HCT116 (cell line): Measurements from ENCODE around the gene DPEP3.
"Not testable (repeated sequence)": the region's sequence is repeated elsewhere in the genome, so short reads cannot be mapped to it uniquely, and the experiment has no call there.

Source experiments
- CEBPB ChIP-seq: IDR thresholded peaks from 2 replicates; pipeline ENCODE4 v1.6.1; 2012; ENCODE audit warnings: low read depth
- EGR1 ChIP-seq: IDR thresholded peaks from 2 replicates; pipeline ENCODE4 v1.6.1; 2012; ENCODE audit warnings: low read depth
- EZH2 ChIP-seq: fragments of 200-600 bp; sonication (generic); IDR thresholded peaks from 2 replicates; pipeline ENCODE4 v1.6.1; 2017; ENCODE audit warnings: antibody characterized with exemption, mixed run types
- EZH2phosphoT487 ChIP-seq: fragments of 200-600 bp; IDR thresholded peaks from 2 replicates; pipeline ENCODE4 v1.6.1; 2018; ENCODE audit warnings: antibody characterized with exemption, borderline replicate concordance
- JUND ChIP-seq: IDR thresholded peaks from 2 replicates; pipeline ENCODE4 v1.6.1; 2012
- POLR2A ChIP-seq: IDR thresholded peaks from 2 replicates; pipeline ENCODE4 v1.7.0; 2011; ENCODE audit warnings: borderline replicate concordance; ENCODE audit not compliant: insufficient read depth, insufficient read length; ENCODE audit errors: extremely low read depth
- POLR2AphosphoS5 ChIP-seq: IDR thresholded peaks from 2 replicates; pipeline ENCODE4 v1.6.1; 2011; ENCODE audit warnings: mild to moderate bottlenecking, low read depth, low read length, moderate library complexity
- RAD21 ChIP-seq: IDR thresholded peaks from 2 replicates; pipeline ENCODE4 v1.6.1; 2012; ENCODE audit warnings: low read depth, mild to moderate bottlenecking
- ZNF274 ChIP-seq: fragments of 200-500 bp; sonication (Bioruptor generic); IDR thresholded peaks from 2 replicates; pipeline ENCODE4 v1.6.1; 2014; ENCODE audit warnings: mild to moderate bottlenecking, low read depth, low read length, inconsistent platforms
- TF ChIP-seq, protein P1 (sequence below), 3 experiments: fragments of 200-600 bp in 1 of 3; sonication (generic) in 1 of 3; IDR thresholded peaks in 2 of 3; conservative IDR thresholded peaks in 1 of 3; 2 replicates each; pipeline ENCODE4 v1.5.1; 2012 to 2017; ENCODE audit warnings: low read depth in 2 of 3, low read length in 2 of 3, antibody characterized with exemption in 1 of 3, borderline replicate concordance in 1 of 3, control low read depth in 1 of 3, mild to moderate bottlenecking in 1 of 3, mixed read lengths in 1 of 3, mixed run types in 1 of 3, moderate library complexity in 1 of 3; ENCODE audit not compliant: insufficient read depth in 1 of 3
- TF ChIP-seq, protein P2 (sequence below): IDR thresholded peaks from 2 replicates; pipeline ENCODE4 v1.6.1; 2012; ENCODE audit warnings: low read depth
- TF ChIP-seq, protein P3 (sequence below): IDR thresholded peaks from 2 replicates; pipeline ENCODE4 v1.6.1; 2012
- TF ChIP-seq, protein P4 (sequence below): IDR thresholded peaks from 2 replicates; pipeline ENCODE4 v1.6.1; 2012

DNA sequence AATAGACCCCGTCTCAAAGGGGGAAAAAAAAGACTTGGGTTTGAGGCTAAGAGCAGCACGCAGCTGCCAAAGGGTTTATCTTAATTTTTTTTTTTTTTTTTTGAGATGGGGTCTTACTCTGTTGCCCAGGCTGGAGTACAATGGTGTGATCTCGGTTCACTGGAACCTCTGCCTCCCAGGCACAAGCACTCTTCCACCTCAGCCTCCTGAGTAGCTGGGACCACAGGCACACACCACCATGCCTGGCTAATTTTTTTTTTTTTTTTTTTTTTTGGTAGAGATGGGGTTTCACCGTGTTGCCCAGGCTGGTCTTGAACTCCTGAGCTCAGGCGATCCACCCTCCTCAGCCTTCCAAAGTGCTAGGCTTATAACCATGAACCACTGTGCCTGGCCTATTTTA, 42.6 kb downstream of the DPEP3 start:
- TF ChIP-seq, protein P1, sequence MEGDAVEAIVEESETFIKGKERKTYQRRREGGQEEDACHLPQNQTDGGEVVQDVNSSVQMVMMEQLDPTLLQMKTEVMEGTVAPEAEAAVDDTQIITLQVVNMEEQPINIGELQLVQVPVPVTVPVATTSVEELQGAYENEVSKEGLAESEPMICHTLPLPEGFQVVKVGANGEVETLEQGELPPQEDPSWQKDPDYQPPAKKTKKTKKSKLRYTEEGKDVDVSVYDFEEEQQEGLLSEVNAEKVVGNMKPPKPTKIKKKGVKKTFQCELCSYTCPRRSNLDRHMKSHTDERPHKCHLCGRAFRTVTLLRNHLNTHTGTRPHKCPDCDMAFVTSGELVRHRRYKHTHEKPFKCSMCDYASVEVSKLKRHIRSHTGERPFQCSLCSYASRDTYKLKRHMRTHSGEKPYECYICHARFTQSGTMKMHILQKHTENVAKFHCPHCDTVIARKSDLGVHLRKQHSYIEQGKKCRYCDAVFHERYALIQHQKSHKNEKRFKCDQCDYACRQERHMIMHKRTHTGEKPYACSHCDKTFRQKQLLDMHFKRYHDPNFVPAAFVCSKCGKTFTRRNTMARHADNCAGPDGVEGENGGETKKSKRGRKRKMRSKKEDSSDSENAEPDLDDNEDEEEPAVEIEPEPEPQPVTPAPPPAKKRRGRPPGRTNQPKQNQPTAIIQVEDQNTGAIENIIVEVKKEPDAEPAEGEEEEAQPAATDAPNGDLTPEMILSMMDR (IDR thresholded peaks at IDR 0.05 in 2 of 3, conservative IDR thresholded peaks at IDR 0.05 in 1 of 3; ENCODE audit: borderline replicate concordance in 1 of 3, insufficient read depth in 1 of 3, low read depth in 2 of 3, low read length in 2 of 3): not testable (repeated sequence)
- TF ChIP-seq EZH2, RAD21, POLR2A, POLR2AphosphoS5, ZNF274, EZH2phosphoT487, JUND, EGR1, CEBPB: not testable (repeated sequence)
- TF ChIP-seq, protein P2, sequence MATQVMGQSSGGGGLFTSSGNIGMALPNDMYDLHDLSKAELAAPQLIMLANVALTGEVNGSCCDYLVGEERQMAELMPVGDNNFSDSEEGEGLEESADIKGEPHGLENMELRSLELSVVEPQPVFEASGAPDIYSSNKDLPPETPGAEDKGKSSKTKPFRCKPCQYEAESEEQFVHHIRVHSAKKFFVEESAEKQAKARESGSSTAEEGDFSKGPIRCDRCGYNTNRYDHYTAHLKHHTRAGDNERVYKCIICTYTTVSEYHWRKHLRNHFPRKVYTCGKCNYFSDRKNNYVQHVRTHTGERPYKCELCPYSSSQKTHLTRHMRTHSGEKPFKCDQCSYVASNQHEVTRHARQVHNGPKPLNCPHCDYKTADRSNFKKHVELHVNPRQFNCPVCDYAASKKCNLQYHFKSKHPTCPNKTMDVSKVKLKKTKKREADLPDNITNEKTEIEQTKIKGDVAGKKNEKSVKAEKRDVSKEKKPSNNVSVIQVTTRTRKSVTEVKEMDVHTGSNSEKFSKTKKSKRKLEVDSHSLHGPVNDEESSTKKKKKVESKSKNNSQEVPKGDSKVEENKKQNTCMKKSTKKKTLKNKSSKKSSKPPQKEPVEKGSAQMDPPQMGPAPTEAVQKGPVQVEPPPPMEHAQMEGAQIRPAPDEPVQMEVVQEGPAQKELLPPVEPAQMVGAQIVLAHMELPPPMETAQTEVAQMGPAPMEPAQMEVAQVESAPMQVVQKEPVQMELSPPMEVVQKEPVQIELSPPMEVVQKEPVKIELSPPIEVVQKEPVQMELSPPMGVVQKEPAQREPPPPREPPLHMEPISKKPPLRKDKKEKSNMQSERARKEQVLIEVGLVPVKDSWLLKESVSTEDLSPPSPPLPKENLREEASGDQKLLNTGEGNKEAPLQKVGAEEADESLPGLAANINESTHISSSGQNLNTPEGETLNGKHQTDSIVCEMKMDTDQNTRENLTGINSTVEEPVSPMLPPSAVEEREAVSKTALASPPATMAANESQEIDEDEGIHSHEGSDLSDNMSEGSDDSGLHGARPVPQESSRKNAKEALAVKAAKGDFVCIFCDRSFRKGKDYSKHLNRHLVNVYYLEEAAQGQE: not testable (repeated sequence)
- TF ChIP-seq, protein P3, sequence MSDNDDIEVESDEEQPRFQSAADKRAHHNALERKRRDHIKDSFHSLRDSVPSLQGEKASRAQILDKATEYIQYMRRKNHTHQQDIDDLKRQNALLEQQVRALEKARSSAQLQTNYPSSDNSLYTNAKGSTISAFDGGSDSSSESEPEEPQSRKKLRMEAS: not testable (repeated sequence)
- TF ChIP-seq, protein P4, sequence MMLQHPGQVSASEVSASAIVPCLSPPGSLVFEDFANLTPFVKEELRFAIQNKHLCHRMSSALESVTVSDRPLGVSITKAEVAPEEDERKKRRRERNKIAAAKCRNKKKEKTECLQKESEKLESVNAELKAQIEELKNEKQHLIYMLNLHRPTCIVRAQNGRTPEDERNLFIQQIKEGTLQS: not testable (repeated sequence)
